ENCODE results near the gene UCKL1.
A peak's percentile ranks its signal among the peaks of the same experiment; 100 is the strongest.
"Not testable (repeated sequence)": the region's sequence is repeated elsewhere in the genome, so short reads cannot be mapped to it uniquely, and the experiment has no call there.

The UCKL1 gene

GRCh38 chr20:63973636-63974401 lies 17.6 kb upstream of the UCKL1 start:
- peaks cover 15% of the 10 kb centered on the region for H3F3A ChIP-seq (ENCODE audit: control insufficient read depth, insufficient read depth)
- H4K20me1 ChIP-seq (ENCODE audit: control insufficient read depth, insufficient read depth, low read depth, low read length), result no peaks in the 10 kb centered on the region
- peaks cover 13% of the 10 kb centered on the region for H3K79me2 ChIP-seq (ENCODE audit: control insufficient read depth, low read length)
- H3K27ac ChIP-seq (ENCODE audit: low read depth, low read length), result no peak overlapping the region
- TF ChIP-seq CTCF (IDR thresholded peaks at IDR 0.05; ENCODE audit: low read depth, low read length, poor library complexity, severe bottlenecking) (peak; percentile 97), EZH2phosphoT487 (IDR thresholded peaks at IDR 0.05; ENCODE audit: borderline replicate concordance, low read length) (no peak)
- no peaks in the 10 kb centered on the region for H3K27me3 ChIP-seq (ENCODE audit: control insufficient read depth, low read length)
- H3K4me2 ChIP-seq (ENCODE audit: low read length), result 0 out of 2 replicates have a peak overlapping the region, but pooled peaks have one; percentile 5
- H3K9me2 ChIP-seq (replicated peaks; ENCODE audit: control insufficient read depth, low read length), result no peaks in the 10 kb centered on the region
- H3K4me1 ChIP-seq (ENCODE audit: control insufficient read depth, low read length), result peaks cover 47% of the 10 kb centered on the region
- H3K4me3 ChIP-seq (ENCODE audit: low read length), result no peak overlapping the region
- peaks cover 25% of the 10 kb centered on the region for H3K36me3 ChIP-seq (ENCODE audit: control insufficient read depth, low read length)
- no peaks in the 10 kb centered on the region for H3K9me3 ChIP-seq (ENCODE audit: control insufficient read depth, insufficient read depth, low read length)

- Histone ChIP-seq H3K4me2 (ENCODE audit: low read length) (no peak overlapping the region), H3F3A (ENCODE audit: control insufficient read depth, insufficient read depth) (peaks cover 11% of the 10 kb centered on the region), H3K9me2 (replicated peaks; ENCODE audit: control insufficient read depth, low read length) (no peaks in the 10 kb centered on the region), H3K27me3 (ENCODE audit: control insufficient read depth, low read length) (no peaks in the 10 kb centered on the region), H3K9me3 (ENCODE audit: control insufficient read depth, insufficient read depth, low read length) (no peaks in the 10 kb centered on the region), H3K4me1 (ENCODE audit: control insufficient read depth, low read length) (peaks cover 47% of the 10 kb centered on the region), H3K27ac (ENCODE audit: low read depth, low read length) (no peak overlapping the region), H4K20me1 (ENCODE audit: control insufficient read depth, insufficient read depth, low read depth, low read length) (no peaks in the 10 kb centered on the region), H3K36me3 (ENCODE audit: control insufficient read depth, low read length) (peaks cover 31% of the 10 kb centered on the region), H3K4me3 (ENCODE audit: low read length) (no peak overlapping the region), H3K79me2 (ENCODE audit: control insufficient read depth, low read length) (peaks cover 16% of the 10 kb centered on the region)
- TF ChIP-seq EZH2phosphoT487 (IDR thresholded peaks at IDR 0.05; ENCODE audit: borderline replicate concordance, low read length), result no peak
- no peak for TF ChIP-seq CTCF (IDR thresholded peaks at IDR 0.05; ENCODE audit: low read depth, low read length, poor library complexity, severe bottlenecking)
Observed at GRCh38 chr20:63973160-63973479, 16.9 kb upstream of the UCKL1 start.

- H3K4me2 ChIP-seq (ENCODE audit: low read length), result peak overlapping the region; percentile 16; the same call in 1 of the 2 replicates
Observed at GRCh38 chr20:63972312-63973159, 16.3 kb upstream of the UCKL1 start.

GRCh38 chr20:63971960-63972311 lies 15.7 kb upstream of the UCKL1 start:
- Histone ChIP-seq H3K4me2 (ENCODE audit: low read length) (peak overlapping the region; percentile 16; the same call in 1 of the 2 replicates), H3K36me3 (ENCODE audit: control insufficient read depth, low read length) (peaks cover 40% of the 10 kb centered on the region), H3K79me2 (ENCODE audit: control insufficient read depth, low read length) (peaks cover 17% of the 10 kb centered on the region), H3K4me1 (ENCODE audit: control insufficient read depth, low read length) (peaks cover 42% of the 10 kb centered on the region)
- not testable (repeated sequence) for H3K27me3 ChIP-seq (ENCODE audit: control insufficient read depth, low read length); H3K9me2 ChIP-seq (replicated peaks; ENCODE audit: control insufficient read depth, low read length); H3K4me3 ChIP-seq (ENCODE audit: low read length); H4K20me1 ChIP-seq (ENCODE audit: control insufficient read depth, insufficient read depth, low read depth, low read length); H3K27ac ChIP-seq (ENCODE audit: low read depth, low read length); H3K9me3 ChIP-seq (ENCODE audit: control insufficient read depth, insufficient read depth, low read length); H3F3A ChIP-seq (ENCODE audit: control insufficient read depth, insufficient read depth)

More at GRCh38 chr20:63972312-63973159, 16.3 kb upstream of the UCKL1 start:
- no peak overlapping the region for H3K4me3 ChIP-seq (ENCODE audit: low read length)
- H3K9me2 ChIP-seq (replicated peaks; ENCODE audit: control insufficient read depth, low read length), result no peaks in the 10 kb centered on the region
- peaks cover 42% of the 10 kb centered on the region for H3K4me1 ChIP-seq (ENCODE audit: control insufficient read depth, low read length)
- no peak overlapping the region for H3K27ac ChIP-seq (ENCODE audit: low read depth, low read length)
- H3K79me2 ChIP-seq (ENCODE audit: control insufficient read depth, low read length), result peaks cover 17% of the 10 kb centered on the region
- H3K27me3 ChIP-seq (ENCODE audit: control insufficient read depth, low read length), result no peaks in the 10 kb centered on the region
- peaks cover 34% of the 10 kb centered on the region for H3K36me3 ChIP-seq (ENCODE audit: control insufficient read depth, low read length)
- peaks cover 9% of the 10 kb centered on the region for H3F3A ChIP-seq (ENCODE audit: control insufficient read depth, insufficient read depth)
- H3K9me3 ChIP-seq (ENCODE audit: control insufficient read depth, insufficient read depth, low read length), result no peaks in the 10 kb centered on the region
- no peaks in the 10 kb centered on the region for H4K20me1 ChIP-seq (ENCODE audit: control insufficient read depth, insufficient read depth, low read depth, low read length)
- TF ChIP-seq CTCF (IDR thresholded peaks at IDR 0.05; ENCODE audit: low read depth, low read length, poor library complexity, severe bottlenecking) (no peak), EZH2phosphoT487 (IDR thresholded peaks at IDR 0.05; ENCODE audit: borderline replicate concordance, low read length) (no peak)

Measured in DOHH2 (cell line).